ENCODE results near the gene GRIK4.

DNA sequence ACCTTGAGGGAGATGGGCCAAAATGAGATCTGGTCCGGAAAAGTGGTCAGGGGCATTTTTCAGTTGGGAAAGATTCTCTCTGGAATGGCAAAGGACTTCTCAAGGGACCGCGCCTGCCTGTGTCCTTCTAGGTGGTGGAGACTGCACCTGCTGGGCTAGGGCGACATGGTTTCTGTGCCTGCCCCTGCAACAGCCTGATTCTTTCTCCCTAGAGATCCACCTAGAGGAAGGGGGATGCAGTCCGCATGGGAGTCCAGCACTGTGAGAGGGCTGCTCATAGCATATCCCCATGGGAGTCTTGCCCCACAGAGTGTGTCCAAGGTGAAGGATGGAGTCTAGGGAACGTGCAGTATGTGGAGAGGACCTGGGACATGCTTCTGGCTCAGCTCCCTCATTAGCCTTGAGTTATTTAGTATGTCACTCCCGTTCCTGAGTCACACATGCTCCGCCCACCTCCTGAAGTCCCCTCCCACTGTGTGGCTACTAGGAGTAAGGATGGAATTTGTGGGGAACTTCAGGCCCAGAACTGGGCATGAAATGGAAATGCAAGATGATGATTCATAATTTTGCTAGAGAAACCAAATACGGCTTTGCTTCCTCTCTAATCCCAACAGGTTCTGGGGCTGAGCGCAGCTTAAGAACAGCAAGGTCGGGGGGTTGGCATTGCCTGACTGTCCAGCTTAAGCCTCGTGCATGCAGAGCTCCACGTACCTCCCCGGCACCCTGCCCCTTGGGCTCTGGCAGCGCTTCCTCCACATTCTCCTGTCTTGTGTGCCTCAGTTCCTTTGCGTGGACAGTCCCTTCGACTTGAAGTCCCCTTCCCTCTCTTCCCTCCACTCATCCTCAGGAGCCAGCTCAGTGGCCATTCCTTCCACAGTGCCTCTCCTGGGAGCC lies 35.0 kb downstream of the GRIK4 start:
- TF ChIP-seq GATA3 (IDR thresholded peaks at IDR 0.05; ENCODE audit: low read depth, low read length) (no peak), GATA2 (IDR thresholded peaks at IDR 0.05; ENCODE audit: low read depth, low read length) (no peak)
